A549 (cell line): ENCODE data around the gene CDYL.

Experiments
- CTCF ChIP-seq: fragments of >200 bp; sonication (Bioruptor Twin); formaldehyde crosslinking; IDR thresholded peaks from 3 replicates; pipeline ENCODE4 v1.5.1; 2016
- EP300 ChIP-seq, 2 experiments: fragments of >200 bp; sonication (Bioruptor Twin); formaldehyde crosslinking; IDR thresholded peaks; 2 replicates in 1 of 2; 3 replicates in 1 of 2; pipeline ENCODE4 v1.6.1; 2016 to 2017
- JUNB ChIP-seq: fragments of >200 bp; sonication (Bioruptor Twin); formaldehyde crosslinking; IDR thresholded peaks from 2 replicates; pipeline ENCODE4 v1.6.1; 2016
- MAX ChIP-seq: IDR thresholded peaks from 2 replicates; pipeline ENCODE4 v1.6.1; 2012
- POLR2A ChIP-seq: IDR thresholded peaks from 2 replicates; pipeline ENCODE4 v1.6.1; 2012; ENCODE audit warnings: mild to moderate bottlenecking, low read length
- TP53 ChIP-seq: fragments of 250-450 bp; sonication (Bioruptor Pico); IDR thresholded peaks from 2 replicates; pipeline ENCODE4 v1.5.0; 2021; ENCODE audit warnings: mild to moderate bottlenecking, moderate library complexity
- ZSCAN20 ChIP-seq: fragments of 250-450 bp; sonication (Bioruptor Pico); IDR thresholded peaks from 2 replicates; pipeline ENCODE4 v1.8.0; 2022; ENCODE audit warnings: mild to moderate bottlenecking, moderate library complexity

GRCh38 chr6:4853349-4853748 is 77.1 kb downstream of the CDYL start:
- TF ChIP-seq TP53 (CRISPR knock-in tag) (no peak), MAX (no peak), EP300 (IDR thresholded peaks at IDR 0.05) (no peak), CTCF (no peak), ZSCAN20 (CRISPR knock-in tag) (no peak), JUNB (no peak), POLR2A (no peak)
